ENCODE data around the gene SLC8A1.

Gene SLC8A1

DNA sequence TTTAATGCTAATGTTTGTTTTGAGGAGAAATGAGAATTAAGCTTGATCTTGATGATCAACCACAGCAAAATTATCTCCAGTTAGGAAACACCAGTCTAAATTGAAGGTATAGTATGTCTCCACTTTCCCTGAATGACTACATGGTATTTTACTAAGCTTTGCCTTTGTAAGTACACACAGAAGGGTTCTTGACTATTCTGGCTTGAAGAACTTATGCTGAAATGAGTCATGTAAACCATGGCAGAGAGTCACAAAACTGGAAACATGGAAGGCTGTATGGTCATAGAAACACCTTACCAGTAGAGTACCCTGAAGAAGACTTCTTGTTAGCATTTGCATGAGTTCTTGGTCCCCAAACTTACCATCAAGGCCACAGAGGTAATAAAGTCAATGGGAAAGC lies 250.5 kb downstream of the SLC8A1 start:
- Histone ChIP-seq H3K27ac (ENCODE audit: low read depth, low read length) (no peak overlapping the region), H3K9ac (ENCODE audit: low read depth in 1 of 2, low read length in 2 of 2) (no peak overlapping the region), H3K4me3 (ENCODE audit: low read depth in 1 of 2, low read length in 2 of 2) (no peak overlapping the region), H3K27me3 (ENCODE audit: control insufficient read depth in 1 of 2, insufficient read depth in 2 of 2, low read length in 2 of 2) (no peaks in the 10 kb centered on the region), H3K9me3 (ENCODE audit: control insufficient read depth in 1 of 2, low read length in 2 of 2) (no peaks in the 10 kb centered on the region), H3K4me1 (ENCODE audit: control insufficient read depth in 1 of 2, insufficient read depth in 2 of 2, low read length in 2 of 2) (no peaks in the 10 kb centered on the region), H3K36me3 (ENCODE audit: control insufficient read depth in 1 of 2, insufficient read depth in 2 of 2, low read length in 2 of 2) (no peaks in the 10 kb centered on the region)

DNA sequence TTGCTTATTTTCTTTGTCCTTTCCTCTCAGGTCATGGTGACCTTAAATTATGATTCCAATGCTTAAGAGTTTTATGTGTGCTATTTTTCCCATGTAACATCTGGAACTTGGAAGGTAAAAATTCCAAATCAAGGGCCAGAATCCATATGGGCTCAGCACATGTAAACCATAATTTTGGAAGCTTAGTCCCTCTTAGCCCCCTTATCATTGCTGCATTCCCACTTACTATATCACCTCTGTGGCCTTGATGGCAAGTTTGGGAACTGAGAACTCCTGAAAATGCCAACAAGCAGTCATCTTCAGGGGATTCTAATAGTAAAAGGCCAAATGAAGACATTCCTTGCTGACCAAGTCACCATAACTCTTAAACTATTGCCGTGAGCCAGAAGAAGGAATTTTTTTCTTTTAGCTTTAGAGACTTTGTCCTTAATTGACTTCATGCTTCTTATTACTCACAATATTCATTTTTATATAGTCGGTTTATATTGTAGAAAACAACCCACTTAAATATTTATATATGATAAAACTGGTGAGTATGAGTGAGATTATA lies 251.4 kb downstream of the SLC8A1 start:
- Histone ChIP-seq H3K4me3 (ENCODE audit: low read depth in 1 of 2, low read length in 2 of 2) (no peak overlapping the region), H3K27ac (ENCODE audit: low read depth, low read length) (no peak overlapping the region), H3K4me1 (ENCODE audit: control insufficient read depth in 1 of 2, insufficient read depth in 2 of 2, low read length in 2 of 2) (no peaks in the 10 kb centered on the region), H3K27me3 (ENCODE audit: control insufficient read depth in 1 of 2, insufficient read depth in 2 of 2, low read length in 2 of 2) (no peaks in the 10 kb centered on the region), H3K9ac (ENCODE audit: low read depth in 1 of 2, low read length in 2 of 2) (no peak overlapping the region), H3K9me3 (ENCODE audit: control insufficient read depth in 1 of 2, low read length in 2 of 2) (no peaks in the 10 kb centered on the region), H3K36me3 (ENCODE audit: control insufficient read depth in 1 of 2, insufficient read depth in 2 of 2, low read length in 2 of 2) (no peaks in the 10 kb centered on the region)

DNA sequence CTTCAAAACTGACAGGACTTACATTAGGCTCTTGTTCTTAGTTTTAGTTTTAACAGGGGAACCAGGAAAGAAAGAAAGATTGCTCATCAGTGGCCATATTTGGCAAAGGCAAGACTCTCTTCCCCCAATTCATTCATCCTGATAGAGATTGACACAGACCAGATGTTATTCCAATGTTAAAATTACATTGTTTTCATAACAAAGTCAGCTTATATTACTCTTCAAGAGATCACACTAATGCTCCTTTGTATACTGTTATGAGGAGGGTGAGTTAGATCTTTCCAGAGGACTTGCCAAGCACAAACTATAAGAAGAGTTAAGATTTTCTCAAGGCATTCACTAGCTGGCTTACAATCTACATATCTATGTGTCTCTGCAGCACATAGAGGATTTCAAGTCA lies 252.1 kb downstream of the SLC8A1 start:
- H3K9me3 ChIP-seq (ENCODE audit: control insufficient read depth in 1 of 2, low read length in 2 of 2), result no peaks in the 10 kb centered on the region
- no peak overlapping the region for H3K9ac ChIP-seq (ENCODE audit: low read depth in 1 of 2, low read length in 2 of 2)
- H3K27ac ChIP-seq (ENCODE audit: low read depth, low read length), result no peak overlapping the region
- no peak overlapping the region for H3K4me3 ChIP-seq (ENCODE audit: low read depth in 1 of 2, low read length in 2 of 2)
- no peaks in the 10 kb centered on the region for H3K4me1 ChIP-seq (ENCODE audit: control insufficient read depth in 1 of 2, insufficient read depth in 2 of 2, low read length in 2 of 2)
- H3K36me3 ChIP-seq (ENCODE audit: control insufficient read depth in 1 of 2, insufficient read depth in 2 of 2, low read length in 2 of 2), result no peaks in the 10 kb centered on the region
- no peaks in the 10 kb centered on the region for H3K27me3 ChIP-seq (ENCODE audit: control insufficient read depth in 1 of 2, insufficient read depth in 2 of 2, low read length in 2 of 2)

DNA sequence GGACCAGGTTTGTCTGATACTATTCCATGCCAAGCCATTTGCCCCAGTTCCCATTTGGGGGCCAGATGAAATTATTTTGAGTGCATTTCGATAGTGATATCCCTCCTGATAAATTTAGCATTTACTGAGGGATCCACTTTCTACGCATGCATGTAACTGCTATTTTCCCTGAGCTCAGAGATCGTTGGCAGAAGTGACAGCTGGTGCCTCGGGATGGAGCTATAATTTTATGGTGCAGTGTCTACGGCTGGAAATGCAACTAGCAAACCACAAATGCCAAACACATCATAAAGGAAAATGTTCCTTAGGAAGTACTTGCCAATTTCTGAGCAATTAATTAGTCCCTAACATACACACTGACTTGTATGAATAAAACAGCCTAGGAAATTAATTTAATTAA lies 254.8 kb downstream of the SLC8A1 start:
- Histone ChIP-seq H3K4me3 (ENCODE audit: low read depth in 1 of 2, low read length in 2 of 2) (no peak overlapping the region), H3K27me3 (ENCODE audit: control insufficient read depth in 1 of 2, insufficient read depth in 2 of 2, low read length in 2 of 2) (no peaks in the 10 kb centered on the region), H3K36me3 (ENCODE audit: control insufficient read depth in 1 of 2, insufficient read depth in 2 of 2, low read length in 2 of 2) (no peaks in the 10 kb centered on the region), H3K9ac (ENCODE audit: low read depth in 1 of 2, low read length in 2 of 2) (no peak overlapping the region), H3K27ac (ENCODE audit: low read depth, low read length) (no peak overlapping the region), H3K4me1 (ENCODE audit: control insufficient read depth in 1 of 2, insufficient read depth in 2 of 2, low read length in 2 of 2) (no peaks in the 10 kb centered on the region), H3K9me3 (ENCODE audit: control insufficient read depth in 1 of 2, low read length in 2 of 2) (no peaks in the 10 kb centered on the region)

DNA sequence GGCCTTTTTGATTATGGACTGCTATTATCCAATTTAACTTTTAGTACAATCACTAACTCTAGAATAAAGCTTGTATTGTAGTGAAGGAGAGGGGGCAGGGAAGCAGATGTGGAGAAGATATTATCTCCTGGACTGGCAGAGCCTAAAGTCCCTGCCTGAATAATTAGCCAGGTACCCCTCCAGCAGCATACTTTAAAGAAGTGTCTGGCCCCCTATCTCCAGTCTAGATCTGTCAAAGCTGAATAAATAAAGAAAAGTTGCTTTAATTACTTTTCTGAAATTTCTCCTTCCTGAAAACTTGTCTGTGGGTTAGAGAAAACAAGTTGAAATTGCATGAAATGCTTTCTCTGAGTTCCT lies 258.2 kb downstream of the SLC8A1 start:
- Histone ChIP-seq H3K27me3 (ENCODE audit: control insufficient read depth in 1 of 2, insufficient read depth in 2 of 2, low read length in 2 of 2) (no peaks in the 10 kb centered on the region), H3K4me1 (ENCODE audit: control insufficient read depth in 1 of 2, insufficient read depth in 2 of 2, low read length in 2 of 2) (no peaks in the 10 kb centered on the region), H3K36me3 (ENCODE audit: control insufficient read depth in 1 of 2, insufficient read depth in 2 of 2, low read length in 2 of 2) (no peaks in the 10 kb centered on the region), H3K27ac (ENCODE audit: low read depth, low read length) (no peak overlapping the region), H3K4me3 (ENCODE audit: low read depth in 1 of 2, low read length in 2 of 2) (no peak overlapping the region), H3K9ac (ENCODE audit: low read depth in 1 of 2, low read length in 2 of 2) (no peak overlapping the region), H3K9me3 (ENCODE audit: control insufficient read depth in 1 of 2, low read length in 2 of 2) (no peaks in the 10 kb centered on the region)

DNA sequence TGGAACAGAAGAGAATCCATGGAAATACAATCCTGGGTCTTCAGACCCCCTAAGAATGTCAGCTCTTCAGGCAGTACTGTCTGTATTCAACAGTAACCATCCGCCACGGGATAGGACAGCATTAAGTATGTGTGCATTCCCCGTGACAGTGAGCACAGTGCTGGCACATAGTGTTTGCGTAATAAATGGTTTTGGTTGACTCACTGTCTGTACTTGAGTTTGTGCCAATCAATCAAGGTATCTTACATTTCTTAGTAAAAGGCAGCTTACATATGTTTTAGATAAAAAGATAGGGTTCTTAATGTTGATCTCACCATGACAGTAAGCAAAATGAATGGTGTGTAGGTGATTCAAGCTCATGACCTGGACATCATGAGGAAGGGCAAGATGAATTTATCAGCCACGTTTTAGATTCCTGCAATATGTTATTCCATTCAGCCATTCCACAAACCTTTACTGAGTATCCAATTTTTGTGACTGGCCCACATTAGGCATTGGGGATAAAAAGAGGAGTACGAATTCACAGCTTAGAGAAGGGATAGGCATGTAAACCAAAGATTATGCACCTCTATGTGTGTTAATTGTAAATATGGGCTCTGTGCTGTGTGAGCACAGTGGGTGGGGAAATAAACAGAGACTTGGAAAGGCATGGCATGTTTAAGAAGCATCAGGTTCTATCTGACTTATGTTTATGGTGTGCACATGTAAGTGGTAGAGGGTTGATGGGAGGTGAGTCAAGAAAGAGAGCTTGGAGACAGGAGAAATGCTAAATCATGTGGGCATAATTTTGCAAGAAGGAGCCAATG lies 258.8 kb downstream of the SLC8A1 start:
- Histone ChIP-seq H3K4me3 (ENCODE audit: low read depth in 1 of 2, low read length in 2 of 2) (no peak overlapping the region), H3K9me3 (ENCODE audit: control insufficient read depth in 1 of 2, low read length in 2 of 2) (no peaks in the 10 kb centered on the region)

DNA sequence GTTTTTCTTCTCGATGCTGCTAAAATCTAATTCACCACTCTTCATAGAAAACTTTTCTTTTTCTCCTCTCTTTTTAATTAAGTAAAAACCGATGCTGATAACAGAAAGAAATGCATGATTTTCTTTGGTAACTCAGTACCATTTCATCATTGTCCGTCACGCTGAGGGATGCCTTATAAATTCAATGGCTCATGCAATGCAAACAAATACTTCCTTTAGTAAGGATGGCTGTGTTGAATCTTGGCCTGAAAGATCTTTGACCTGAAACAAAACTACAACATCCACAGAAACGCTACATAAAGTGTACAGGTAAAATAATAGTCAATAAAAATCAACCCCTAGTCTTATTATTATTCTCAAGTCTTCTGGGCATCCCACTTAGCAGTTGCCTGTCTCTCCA lies 261.4 kb downstream of the SLC8A1 start:
- H3K36me3 ChIP-seq (ENCODE audit: control insufficient read depth in 1 of 2, insufficient read depth in 2 of 2, low read length in 2 of 2), result no peaks in the 10 kb centered on the region
- H3K4me1 ChIP-seq (ENCODE audit: control insufficient read depth in 1 of 2, insufficient read depth in 2 of 2, low read length in 2 of 2), result no peaks in the 10 kb centered on the region
- no peak overlapping the region for H3K4me3 ChIP-seq (ENCODE audit: low read depth in 1 of 2, low read length in 2 of 2)
- H3K27me3 ChIP-seq (ENCODE audit: control insufficient read depth in 1 of 2, insufficient read depth in 2 of 2, low read length in 2 of 2), result no peaks in the 10 kb centered on the region
- no peak overlapping the region for H3K9ac ChIP-seq (ENCODE audit: low read depth in 1 of 2, low read length in 2 of 2)
- no peak overlapping the region for H3K27ac ChIP-seq (ENCODE audit: low read depth, low read length)
- no peaks in the 10 kb centered on the region for H3K9me3 ChIP-seq (ENCODE audit: control insufficient read depth in 1 of 2, low read length in 2 of 2)

More for the DNA sequence above, 258.8 kb downstream of the SLC8A1 start:
- no peaks in the 10 kb centered on the region for H3K36me3 ChIP-seq (ENCODE audit: control insufficient read depth in 1 of 2, insufficient read depth in 2 of 2, low read length in 2 of 2)
- no peak overlapping the region for H3K27ac ChIP-seq (ENCODE audit: low read depth, low read length)
- no peaks in the 10 kb centered on the region for H3K27me3 ChIP-seq (ENCODE audit: control insufficient read depth in 1 of 2, insufficient read depth in 2 of 2, low read length in 2 of 2)
- H3K4me1 ChIP-seq (ENCODE audit: control insufficient read depth in 1 of 2, insufficient read depth in 2 of 2, low read length in 2 of 2), result no peaks in the 10 kb centered on the region
- H3K9ac ChIP-seq (ENCODE audit: low read depth in 1 of 2, low read length in 2 of 2), result no peak overlapping the region

DNA sequence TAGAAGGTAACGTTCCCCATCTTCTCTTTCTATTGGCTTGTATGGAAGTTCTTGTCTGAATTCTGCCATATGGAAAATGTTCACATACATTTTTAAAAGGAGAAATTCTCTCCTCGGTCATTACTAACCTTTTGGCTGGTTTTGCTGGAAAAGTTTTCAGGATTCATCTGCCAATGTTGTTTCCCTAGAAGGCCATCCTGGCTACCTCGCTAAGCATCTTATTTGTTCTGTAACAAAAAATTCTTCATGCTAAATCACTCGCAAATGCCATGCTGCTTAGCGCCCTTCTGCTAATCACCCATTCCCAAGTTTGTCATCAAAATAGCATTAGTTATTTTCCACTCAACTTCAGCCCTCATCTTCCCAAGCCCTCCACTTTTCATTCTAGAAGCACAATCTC lies 262.0 kb downstream of the SLC8A1 start:
- H3K36me3 ChIP-seq (ENCODE audit: control insufficient read depth in 1 of 2, insufficient read depth in 2 of 2, low read length in 2 of 2), result no peaks in the 10 kb centered on the region
- no peaks in the 10 kb centered on the region for H3K4me1 ChIP-seq (ENCODE audit: control insufficient read depth in 1 of 2, insufficient read depth in 2 of 2, low read length in 2 of 2)
- H3K27ac ChIP-seq (ENCODE audit: low read depth, low read length), result no peak overlapping the region
- H3K9ac ChIP-seq (ENCODE audit: low read depth in 1 of 2, low read length in 2 of 2), result no peak overlapping the region
- no peaks in the 10 kb centered on the region for H3K27me3 ChIP-seq (ENCODE audit: control insufficient read depth in 1 of 2, insufficient read depth in 2 of 2, low read length in 2 of 2)
- no peaks in the 10 kb centered on the region for H3K9me3 ChIP-seq (ENCODE audit: control insufficient read depth in 1 of 2, low read length in 2 of 2)
- no peak overlapping the region for H3K4me3 ChIP-seq (ENCODE audit: low read depth in 1 of 2, low read length in 2 of 2)

DNA sequence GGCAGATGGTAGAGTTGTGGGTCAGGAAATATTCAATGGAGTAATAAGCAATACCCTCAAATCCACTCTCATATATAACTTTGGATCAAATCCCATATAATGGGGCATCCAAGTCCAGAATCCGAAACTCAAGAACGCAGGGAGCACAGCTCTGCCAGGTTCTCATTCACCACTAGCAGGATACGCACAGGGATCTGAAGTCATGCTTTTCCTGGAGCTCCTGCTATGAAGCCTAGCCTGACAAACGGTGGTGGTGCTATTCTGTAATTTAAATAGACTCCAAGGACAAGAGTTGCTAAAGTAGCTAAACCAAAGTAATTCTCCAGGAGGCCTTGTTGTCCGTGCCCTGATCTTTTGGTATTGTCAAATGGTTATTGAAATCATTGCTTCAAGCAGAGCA lies 264.8 kb downstream of the SLC8A1 start:
- no peaks in the 10 kb centered on the region for H3K9me3 ChIP-seq (ENCODE audit: control insufficient read depth in 1 of 2, low read length in 2 of 2)
- H3K4me3 ChIP-seq (ENCODE audit: low read depth in 1 of 2, low read length in 2 of 2), result no peak overlapping the region
- H3K27ac ChIP-seq (ENCODE audit: low read depth, low read length), result no peak overlapping the region
- no peaks in the 10 kb centered on the region for H3K4me1 ChIP-seq (ENCODE audit: control insufficient read depth in 1 of 2, insufficient read depth in 2 of 2, low read length in 2 of 2)
- no peaks in the 10 kb centered on the region for H3K27me3 ChIP-seq (ENCODE audit: control insufficient read depth in 1 of 2, insufficient read depth in 2 of 2, low read length in 2 of 2)
- H3K36me3 ChIP-seq (ENCODE audit: control insufficient read depth in 1 of 2, insufficient read depth in 2 of 2, low read length in 2 of 2), result no peaks in the 10 kb centered on the region
- H3K9ac ChIP-seq (ENCODE audit: low read depth in 1 of 2, low read length in 2 of 2), result no peak overlapping the region

DNA sequence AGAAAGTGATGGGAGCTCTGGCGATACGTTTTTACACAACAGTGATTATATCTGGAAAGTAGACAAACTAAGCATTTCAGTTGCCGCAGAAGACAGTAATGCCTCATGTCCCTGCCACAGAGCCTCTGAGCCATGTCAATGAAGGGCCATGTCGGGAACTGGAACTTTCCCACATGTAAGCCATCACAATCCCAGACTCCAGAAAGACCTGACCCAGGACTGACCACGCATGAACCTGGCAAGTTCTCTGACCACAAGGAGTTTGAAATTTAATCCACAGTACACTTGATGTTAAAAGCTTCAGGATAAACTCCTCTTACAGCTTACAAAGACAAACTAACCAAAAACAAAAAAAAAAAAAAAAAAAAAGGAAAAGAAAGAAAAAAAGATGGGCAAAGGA lies 267.3 kb downstream of the SLC8A1 start:
- Histone ChIP-seq H3K27me3 (ENCODE audit: control insufficient read depth in 1 of 2, insufficient read depth in 2 of 2, low read length in 2 of 2) (no peaks in the 10 kb centered on the region), H3K4me1 (ENCODE audit: control insufficient read depth in 1 of 2, insufficient read depth in 2 of 2, low read length in 2 of 2) (no peaks in the 10 kb centered on the region), H3K9ac (ENCODE audit: low read depth in 1 of 2, low read length in 2 of 2) (no peak overlapping the region), H3K36me3 (ENCODE audit: control insufficient read depth in 1 of 2, insufficient read depth in 2 of 2, low read length in 2 of 2) (no peaks in the 10 kb centered on the region), H3K9me3 (ENCODE audit: control insufficient read depth in 1 of 2, low read length in 2 of 2) (no peaks in the 10 kb centered on the region), H3K27ac (ENCODE audit: low read depth, low read length) (no peak overlapping the region), H3K4me3 (ENCODE audit: low read depth in 1 of 2, low read length in 2 of 2) (no peak overlapping the region)

All from duodenal mucosa (tissue), 2 donors.